HG03159 (cell line): ENCODE data around the gene SNCAIP.

ENCODE experiments used
- ATAC-seq: cut with Tn5 transposase; IDR thresholded peaks from one replicate; pipeline ENCODE4 v1.9.1; 2021; ENCODE audit warnings: mild to moderate bottlenecking, moderate library complexity; ENCODE audit not compliant: unreplicated experiment

SNCAIP gene

GRCh38 chr5:122311961-122312590 lies at the start of gene SNCAIP:
Gene SNCAIP, plus strand, starts transcription at chr5:122312237. Its CDS starts 78,898 bp downstream, at chr5:122391135.
- ATAC-seq: no peak

- ATAC-seq: no peak
Observed at GRCh38 chr5:122263352-122264030, 48.5 kb upstream of the SNCAIP start.

GRCh38 chr5:122264610-122265009 lies 47.4 kb upstream of the SNCAIP start:
- no peak for ATAC-seq

DNA sequence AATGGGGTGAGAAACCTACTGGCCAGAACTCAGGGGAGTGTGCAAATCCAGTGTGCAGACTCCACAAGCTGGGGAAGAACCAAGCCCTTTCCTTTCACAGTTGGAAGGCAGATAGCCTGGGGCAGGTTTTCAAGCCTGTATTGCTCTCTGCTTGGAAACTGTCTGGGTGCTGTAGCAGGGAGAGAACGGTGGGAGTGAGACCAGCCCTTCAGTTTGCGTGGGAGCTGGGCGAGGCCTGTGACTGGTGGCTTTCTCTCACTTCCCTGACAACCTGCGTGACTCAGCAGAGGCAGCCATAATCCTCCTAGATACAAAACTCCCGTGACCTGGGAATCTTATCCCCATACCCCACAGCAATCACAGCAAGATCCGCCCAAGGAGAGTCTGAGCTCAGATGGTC lies 44.9 kb upstream of the SNCAIP start:
- ATAC-seq: no peak

DNA sequence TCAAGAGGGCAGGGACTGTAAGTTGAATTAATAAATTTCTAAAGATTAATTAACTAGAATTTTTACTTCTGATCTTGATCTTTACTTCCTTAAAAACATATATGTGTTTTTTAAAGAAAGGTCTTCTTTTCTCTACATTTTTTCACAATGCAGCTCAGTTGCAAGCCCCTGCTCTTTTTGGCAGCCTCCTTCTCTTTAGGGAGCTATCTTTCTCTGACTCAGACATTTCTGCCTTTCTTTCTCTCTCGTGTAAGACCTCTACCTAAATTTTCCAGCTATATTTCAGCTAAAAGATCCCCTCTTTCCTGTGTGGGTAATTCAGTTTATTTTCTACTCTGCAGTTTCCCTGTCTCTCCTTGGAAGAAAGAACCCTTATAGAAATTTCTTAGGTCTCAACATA lies 38.3 kb upstream of the SNCAIP start:
- no peak for ATAC-seq

- ATAC-seq: no peak
Observed at GRCh38 chr5:122283592-122283991, 28.4 kb upstream of the SNCAIP start.

GRCh38 chr5:122286541-122286940 lies 25.5 kb upstream of the SNCAIP start:
- ATAC-seq: no peak

DNA sequence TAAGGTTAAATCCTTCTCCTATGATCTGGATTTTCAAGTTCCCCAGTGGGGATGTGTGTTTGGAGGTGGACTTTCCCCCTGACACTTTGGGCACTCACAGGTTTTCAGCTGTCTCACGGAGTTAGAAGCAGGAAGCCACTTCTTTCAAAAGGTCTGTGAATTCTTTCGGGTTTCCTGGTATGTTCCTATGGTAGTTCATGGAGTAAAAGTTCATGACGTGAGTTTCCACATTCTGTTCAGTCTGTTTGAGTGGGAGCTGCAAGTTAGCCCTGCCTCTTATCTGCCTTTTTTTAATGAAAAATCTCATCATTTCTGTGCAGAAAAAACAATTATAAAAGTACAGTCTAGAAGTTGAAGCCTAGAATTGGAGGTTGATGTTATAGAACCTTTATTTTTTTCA lies 24.9 kb upstream of the SNCAIP start:
- ATAC-seq: no peak

DNA sequence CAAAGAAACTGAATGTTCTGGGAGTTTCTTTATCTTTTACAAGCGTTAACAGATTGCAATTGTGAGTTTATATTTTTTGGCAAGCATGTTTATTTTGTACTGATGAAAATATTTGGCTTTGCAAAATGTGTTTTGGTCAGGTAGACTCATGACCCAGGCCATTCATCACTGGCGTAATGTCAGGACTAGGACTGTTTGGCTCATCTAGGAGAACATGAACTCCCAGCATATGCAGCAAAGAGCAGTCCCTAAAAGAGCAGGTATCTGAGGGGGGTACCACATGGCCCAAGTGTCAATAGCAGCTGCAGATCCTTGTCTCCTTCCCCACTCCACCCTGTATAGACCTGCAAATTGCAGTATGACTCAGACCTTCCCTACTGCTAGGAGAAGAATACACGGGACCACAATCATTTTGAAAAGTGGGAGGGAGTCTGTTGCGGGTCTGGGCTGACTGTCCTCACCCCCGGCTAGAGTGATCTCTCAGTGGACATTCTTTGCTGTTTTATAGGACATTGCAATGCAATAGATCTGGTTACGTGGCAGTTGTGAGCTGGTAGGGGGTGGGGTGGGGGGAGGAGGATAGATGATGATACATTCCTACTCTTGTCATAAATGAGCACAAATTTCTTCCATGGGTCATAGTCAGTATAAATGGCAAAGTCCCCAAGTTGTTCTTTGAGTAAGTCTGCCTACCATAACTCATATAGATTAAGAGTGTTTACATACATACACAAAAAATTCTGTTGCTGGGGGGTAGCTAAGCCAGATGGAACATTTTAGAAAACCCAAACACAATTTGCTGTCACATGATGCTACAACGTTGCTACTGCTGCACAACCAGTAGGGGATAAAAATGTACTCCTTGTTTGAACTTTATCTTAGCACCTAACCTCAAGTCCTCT lies 20.8 kb upstream of the SNCAIP start:
- no peak for ATAC-seq

GRCh38 chr5:122292332-122292731 lies 19.7 kb upstream of the SNCAIP start:
- no peak for ATAC-seq

- ATAC-seq: peak; percentile 35
Observed at GRCh38 chr5:122295138-122295537, 16.9 kb upstream of the SNCAIP start.

- no peak for ATAC-seq
Observed at GRCh38 chr5:122296871-122297270, 15.2 kb upstream of the SNCAIP start.

GRCh38 chr5:122297587-122298298 lies 14.3 kb upstream of the SNCAIP start:
- peak; percentile 94 for ATAC-seq

DNA sequence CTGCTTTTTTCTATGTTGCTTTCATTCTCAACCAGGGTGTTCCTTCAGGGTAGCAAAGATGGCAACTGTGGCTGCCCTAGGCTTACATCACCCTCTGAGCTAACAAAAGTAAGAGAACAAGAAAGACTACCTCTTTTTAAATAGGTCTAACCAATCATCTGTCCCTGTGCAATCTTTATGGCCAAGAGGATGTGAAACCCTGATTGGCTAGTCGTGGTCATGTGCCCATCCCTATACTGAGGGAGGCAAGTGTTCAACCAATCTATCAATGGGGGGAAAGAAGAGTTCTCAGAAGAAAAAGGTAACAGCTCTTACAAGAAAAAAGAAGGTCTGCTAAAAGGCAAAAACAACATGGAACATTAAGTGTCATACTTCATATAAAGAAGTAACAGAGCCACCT lies 11.7 kb upstream of the SNCAIP start:
- peak; percentile 38 for ATAC-seq

DNA sequence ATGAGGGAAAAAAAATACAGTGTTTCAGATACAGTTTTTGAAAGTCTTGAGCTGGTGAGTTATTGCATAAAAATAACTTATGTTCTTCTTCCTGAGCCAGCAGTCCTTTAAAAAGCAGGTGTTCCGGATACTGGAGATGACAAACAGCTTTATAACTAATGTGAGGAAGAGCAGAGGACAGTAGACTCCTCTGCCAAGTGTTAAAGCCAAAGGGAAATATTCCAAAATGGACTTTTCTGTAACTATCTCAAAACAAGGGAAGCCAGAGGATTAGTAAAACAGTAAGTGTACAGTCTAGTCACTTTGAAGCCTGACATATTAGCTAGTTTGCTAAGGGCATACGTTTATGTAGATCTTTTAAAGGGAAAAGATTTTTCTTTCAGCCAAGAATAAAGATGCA lies 11.0 kb upstream of the SNCAIP start:
- no peak for ATAC-seq

DNA sequence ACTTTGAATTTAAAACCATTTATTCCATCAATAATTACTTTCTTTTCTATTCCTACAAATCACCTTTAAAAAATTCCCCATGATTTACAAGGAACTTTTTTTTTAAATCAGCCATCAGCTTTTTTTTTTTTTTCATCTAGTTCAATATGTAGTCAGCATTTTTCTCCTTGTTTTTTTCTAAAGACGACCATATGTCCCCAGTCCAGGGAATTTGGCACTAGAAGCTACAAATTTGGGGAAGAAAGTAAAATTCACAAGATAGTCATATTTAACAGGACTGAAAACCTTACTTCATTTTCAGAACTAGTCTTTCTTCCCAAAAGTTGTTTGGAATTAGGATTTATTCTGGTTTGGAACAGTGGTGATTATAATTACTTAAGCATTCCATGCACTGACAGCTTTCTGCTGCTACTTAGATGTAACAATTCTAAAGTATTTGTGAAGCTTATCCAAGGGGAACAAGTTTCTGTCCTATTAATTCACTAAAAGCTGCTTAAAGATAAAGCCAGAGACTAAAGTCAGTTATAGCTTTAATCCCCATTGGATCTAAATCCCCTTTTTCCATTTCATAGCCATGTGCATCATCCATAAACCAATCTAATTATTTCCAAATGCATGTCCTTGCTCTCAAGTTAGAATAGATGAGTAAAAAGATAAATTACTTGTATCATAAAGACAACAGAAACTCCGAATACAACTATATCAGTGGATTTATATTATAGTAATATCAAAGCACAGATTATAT lies 7.4 kb upstream of the SNCAIP start:
- ATAC-seq: no peak

DNA sequence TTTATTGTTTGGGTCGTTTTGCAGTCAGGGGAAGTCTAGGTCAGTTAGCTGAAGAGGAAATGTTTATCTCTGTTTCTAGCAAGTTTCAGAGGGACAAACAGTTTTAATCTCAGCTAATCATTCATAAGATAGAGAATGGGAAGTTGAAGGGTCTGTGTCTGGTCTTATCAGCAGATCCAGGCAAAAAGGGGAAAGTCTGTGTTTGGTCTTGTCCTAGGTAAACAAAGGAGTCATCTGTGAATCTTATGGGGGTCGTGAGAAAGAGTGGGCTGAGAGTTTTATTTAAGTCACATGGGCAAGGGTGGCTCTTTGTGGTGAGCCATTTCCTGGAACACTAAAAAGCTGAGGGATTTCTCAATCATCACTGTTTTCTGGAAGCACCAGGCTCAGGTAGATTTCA lies 5.6 kb upstream of the SNCAIP start:
- no peak for ATAC-seq

GRCh38 chr5:122310889-122311288 lies 1.1 kb upstream of the SNCAIP start:
- no peak for ATAC-seq

- ATAC-seq: no peak
Observed at GRCh38 chr5:122311497-122311960, 508 bp upstream of the SNCAIP start.
